Suprapubic skin (tissue), 4 donors: ENCODE measurements around the gene FOXK2.
"Not testable (repeated sequence)": the region's sequence is repeated elsewhere in the genome, so short reads cannot be mapped to it uniquely, and the experiment has no call there.

Experiments used
- POLR2A ChIP-seq, 2 donors: fragments of 450-650 bp; IDR thresholded peaks; one replicate each; pipeline ENCODE4 v1.6.1; 2017; ENCODE audit warnings: antibody characterized with exemption in 2 of 2, mild to moderate bottlenecking in 2 of 2, moderate library complexity in 2 of 2
- POLR2AphosphoS5 ChIP-seq, 3 donors: sonication (generic); formaldehyde crosslinking; IDR thresholded peaks; one replicate each; pipeline ENCODE4 v1.6.1; 2017; ENCODE audit warnings: antibody characterized with exemption in 3 of 3

DNA sequence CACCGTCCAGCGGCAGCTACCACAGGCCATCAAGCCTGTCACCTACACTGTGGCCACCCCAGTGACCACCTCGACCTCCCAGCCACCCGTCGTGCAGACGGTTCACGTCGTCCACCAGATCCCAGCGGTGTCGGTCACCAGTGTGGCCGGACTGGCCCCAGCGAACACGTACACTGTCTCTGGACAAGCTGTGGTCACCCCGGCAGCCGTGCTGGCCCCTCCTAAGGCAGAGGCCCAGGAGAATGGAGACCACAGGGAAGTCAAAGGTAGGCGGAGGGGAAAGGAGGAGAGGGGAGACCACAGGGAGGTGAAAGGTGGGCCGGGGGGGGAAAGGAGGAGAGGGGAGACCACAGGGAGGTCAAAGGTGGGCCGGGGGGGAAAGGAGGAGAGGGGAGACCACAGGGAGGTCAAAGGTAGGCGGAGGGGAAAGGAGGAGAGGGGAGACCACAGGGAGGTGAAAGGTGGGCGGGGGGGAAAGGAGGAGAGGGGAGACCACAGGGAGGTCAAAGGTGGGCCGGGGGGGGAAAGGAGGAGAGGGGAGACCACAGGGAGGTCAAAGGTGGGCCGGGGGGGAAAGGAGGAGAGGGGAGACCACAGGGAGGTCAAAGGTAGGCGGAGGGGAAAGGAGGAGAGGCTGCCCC is 66.5 kb downstream of the FOXK2 start:
- not testable (repeated sequence) for TF ChIP-seq POLR2A, POLR2AphosphoS5 (IDR thresholded peaks at IDR 0.05)
